Retinal pigment epithelial cell (primary cell): ENCODE results near the gene TP53AIP1.

Experiments used
- DNase-seq: peaks from one replicate; pipeline ENCODE4 v3.0.0-alpha.2; 2010; ENCODE audit warnings: low read depth
- H3K4me3 ChIP-seq: 2 replicates; pipeline ENCODE4 v1.5.1; 2011; ENCODE audit warnings: mild to moderate bottlenecking, low read length, control low read depth, moderate library complexity
- TF ChIP-seq, protein P1 (sequence below): conservative IDR thresholded peaks from 2 replicates; pipeline ENCODE4 v1.5.1; 2011; ENCODE audit warnings: low read depth, low read length, control low read depth, inconsistent platforms

The TP53AIP1 gene

DNA sequence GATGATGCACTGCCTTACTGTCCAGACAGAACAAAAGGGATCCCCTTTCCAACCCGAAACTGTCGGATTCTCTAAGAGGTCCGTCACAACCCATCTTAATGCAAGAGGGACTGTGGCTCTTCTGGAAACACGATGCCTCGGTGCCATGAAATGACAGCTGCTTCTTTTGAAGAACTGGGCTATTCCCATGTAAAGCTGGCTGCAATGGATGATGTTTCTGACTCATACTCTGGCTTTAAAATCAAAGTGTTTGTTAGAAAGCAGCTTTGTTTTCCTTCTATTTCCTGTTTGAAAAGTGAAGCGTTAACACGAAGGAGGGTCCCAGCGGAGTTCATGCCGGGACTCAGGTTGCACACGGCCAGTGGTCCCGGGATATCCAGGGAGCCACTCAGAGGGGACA, 3.1 kb downstream of the TP53AIP1 start:
- no peak for DNase-seq
- TF ChIP-seq, protein P1, sequence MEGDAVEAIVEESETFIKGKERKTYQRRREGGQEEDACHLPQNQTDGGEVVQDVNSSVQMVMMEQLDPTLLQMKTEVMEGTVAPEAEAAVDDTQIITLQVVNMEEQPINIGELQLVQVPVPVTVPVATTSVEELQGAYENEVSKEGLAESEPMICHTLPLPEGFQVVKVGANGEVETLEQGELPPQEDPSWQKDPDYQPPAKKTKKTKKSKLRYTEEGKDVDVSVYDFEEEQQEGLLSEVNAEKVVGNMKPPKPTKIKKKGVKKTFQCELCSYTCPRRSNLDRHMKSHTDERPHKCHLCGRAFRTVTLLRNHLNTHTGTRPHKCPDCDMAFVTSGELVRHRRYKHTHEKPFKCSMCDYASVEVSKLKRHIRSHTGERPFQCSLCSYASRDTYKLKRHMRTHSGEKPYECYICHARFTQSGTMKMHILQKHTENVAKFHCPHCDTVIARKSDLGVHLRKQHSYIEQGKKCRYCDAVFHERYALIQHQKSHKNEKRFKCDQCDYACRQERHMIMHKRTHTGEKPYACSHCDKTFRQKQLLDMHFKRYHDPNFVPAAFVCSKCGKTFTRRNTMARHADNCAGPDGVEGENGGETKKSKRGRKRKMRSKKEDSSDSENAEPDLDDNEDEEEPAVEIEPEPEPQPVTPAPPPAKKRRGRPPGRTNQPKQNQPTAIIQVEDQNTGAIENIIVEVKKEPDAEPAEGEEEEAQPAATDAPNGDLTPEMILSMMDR = no peak
- no peak overlapping the region for H3K4me3 ChIP-seq

DNA sequence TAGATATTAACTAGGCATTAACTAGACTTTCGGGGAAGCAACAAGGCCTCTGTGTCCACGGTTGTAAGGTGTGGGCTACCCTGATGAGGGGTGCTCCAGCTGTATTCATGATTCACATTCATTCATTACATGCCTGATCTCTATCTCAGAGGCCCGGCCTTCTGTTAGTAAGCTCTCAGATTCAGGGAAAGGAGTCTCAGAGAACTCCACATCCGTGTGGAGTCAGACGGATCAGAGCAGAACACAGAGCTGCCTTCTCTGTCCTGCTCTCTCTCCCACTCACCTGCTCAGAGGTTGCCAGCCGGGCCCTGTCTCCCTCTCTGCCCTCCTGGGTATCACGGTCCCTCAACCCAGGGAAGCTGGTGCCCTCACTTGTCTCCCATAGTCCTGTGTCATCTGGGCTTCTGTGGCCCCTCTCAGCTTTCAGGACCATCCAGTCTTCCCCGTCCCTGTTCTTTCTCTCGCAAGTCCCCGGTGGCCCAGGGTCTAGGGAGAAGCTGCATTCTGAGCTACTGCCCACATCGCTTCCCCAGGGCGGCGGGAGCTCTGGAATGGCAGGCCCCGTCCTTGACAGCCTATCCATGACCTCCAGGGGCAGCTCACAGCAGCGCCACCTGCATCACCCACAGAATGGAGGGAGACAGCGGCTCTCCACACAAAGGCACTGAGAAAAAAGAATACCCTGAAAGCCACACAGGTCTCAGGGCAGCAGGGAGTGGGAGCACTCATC, 4.3 kb downstream of the TP53AIP1 start:
- TF ChIP-seq, protein P1 = no peak
- no peak overlapping the region for H3K4me3 ChIP-seq
- no peak for DNase-seq

DNA sequence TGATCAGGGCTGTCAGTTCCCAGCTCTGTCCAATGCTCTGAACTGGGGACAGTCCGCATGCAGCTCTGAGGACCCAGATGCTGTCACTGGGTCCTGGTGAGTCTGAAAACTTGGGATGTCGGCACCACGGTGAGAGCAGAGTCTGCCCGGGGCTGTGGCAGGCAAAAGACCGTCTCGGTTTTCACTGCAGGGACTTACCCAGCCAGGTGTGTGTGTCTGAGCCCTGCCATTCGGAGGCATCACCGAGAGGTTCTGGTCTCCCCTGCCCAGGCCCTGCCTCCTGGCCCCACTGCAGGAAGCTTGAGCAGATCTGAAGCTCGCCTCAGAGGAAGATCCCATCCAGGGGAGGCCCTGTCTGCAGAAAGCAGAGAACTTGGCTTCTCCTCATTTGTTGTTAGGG, 5.2 kb downstream of the TP53AIP1 start:
- H3K4me3 ChIP-seq = no peak overlapping the region
- TF ChIP-seq, protein P1 = no peak

DNA sequence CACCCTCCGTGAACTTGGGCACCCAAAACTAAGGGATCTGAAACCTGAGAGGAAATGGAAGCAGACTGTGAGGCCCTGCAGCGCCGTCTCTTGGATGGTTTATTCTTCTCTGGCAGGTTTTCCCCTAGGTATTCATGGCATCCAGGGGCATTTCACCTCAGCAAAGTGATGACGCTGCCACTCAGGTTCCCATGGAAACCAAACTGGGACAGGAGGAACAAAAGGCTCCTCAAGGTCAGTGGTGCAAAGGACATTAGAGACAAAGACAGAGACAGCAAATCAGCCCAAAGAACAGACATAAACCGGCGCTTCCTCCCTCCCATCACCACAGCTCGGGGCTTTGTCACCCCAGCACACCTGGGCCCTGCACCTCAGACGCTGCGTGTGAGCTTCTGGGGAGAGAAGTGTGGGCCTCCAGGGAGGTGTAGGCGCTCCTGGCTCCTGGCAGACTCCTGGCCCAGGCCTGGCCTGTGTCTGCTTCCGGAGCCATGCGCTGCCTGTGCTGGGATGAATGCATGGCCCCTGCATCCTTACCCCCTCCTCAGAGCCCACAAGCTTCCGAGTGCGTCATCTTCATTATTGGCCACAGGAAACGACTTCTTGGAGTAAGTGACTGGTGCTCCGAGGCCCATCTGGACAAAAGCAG, 5.9 kb downstream of the TP53AIP1 start:
- DNase-seq = no peak
- TF ChIP-seq, protein P1 = no peak
- H3K4me3 ChIP-seq = no peak overlapping the region

More for the DNA sequence above, 5.2 kb downstream of the TP53AIP1 start:
- DNase-seq = no peak

DNA sequence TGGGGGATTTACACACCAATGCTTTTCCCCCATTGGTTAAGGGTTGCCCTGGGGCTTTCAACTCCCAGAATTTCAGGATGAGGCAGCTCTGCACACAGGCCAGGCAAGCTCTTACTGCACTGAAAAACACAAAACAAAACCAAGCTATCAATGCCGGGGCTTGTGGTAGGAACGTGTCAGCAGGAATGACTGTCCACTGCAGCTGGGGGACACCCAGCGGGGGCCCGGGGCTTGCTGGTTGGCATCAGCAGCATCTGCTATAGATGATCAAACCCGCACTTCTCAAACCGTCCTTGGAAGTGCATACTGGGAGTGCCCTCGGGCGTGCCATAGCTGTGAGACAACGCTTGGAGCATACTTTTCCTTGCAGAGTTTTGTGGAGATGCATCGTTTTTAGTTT, 7.7 kb downstream of the TP53AIP1 start:
- no peak overlapping the region for H3K4me3 ChIP-seq
- DNase-seq = no peak
- TF ChIP-seq, protein P1 = no peak

DNA sequence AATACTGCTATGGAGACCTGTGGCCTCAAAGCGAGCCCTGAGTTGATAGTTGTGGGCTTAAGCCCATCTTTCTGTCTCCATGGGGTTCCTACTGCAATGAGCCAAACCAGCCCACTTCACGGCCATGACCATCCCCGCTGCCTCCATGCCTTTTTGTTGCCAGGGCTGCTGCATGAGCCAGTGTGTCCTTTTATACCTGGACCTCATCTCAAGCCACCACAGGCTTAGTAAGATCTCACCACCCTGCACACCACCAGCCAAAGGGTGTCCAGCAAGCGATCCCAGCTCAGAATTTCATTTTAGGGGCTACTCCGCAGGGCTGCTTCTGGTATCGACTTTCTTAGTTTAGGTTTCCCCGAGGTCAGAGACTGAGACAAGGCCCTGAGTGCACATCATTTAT, 8.3 kb downstream of the TP53AIP1 start:
- H3K4me3 ChIP-seq = no peak overlapping the region
- no peak for DNase-seq
- TF ChIP-seq, protein P1 = no peak
